K562 (cell line): Measurements from ENCODE around the gene SMARCA4. TPM values are rescaled to one million over a fixed set of nuclear protein-coding genes. Genes with fewer than 3 reads are reported as not detected.

ENCODE experiments used
- CCNT2 ChIP-seq: IDR thresholded peaks from 2 replicates; pipeline ENCODE4 v1.6.1; 2011; ENCODE audit warnings: borderline replicate concordance, low read depth, mild to moderate bottlenecking, moderate library complexity, mixed read lengths, low read length; ENCODE audit not compliant: insufficient read length; ENCODE audit errors: extremely low read depth
- CGGBP1 ChIP-seq: fragments of 250-450 bp; sonication (Bioruptor Pico); IDR thresholded peaks from 2 replicates; pipeline ENCODE4 v1.9.0; 2021; ENCODE audit warnings: mild to moderate bottlenecking
- CREB5 ChIP-seq: fragments of 250-450 bp; sonication (Bioruptor Pico); IDR thresholded peaks from 2 replicates; pipeline ENCODE4 v1.5.0; 2020; ENCODE audit warnings: mild to moderate bottlenecking
- CREM ChIP-seq: IDR thresholded peaks from 2 replicates; pipeline ENCODE4 v1.6.1; 2014; ENCODE audit warnings: antibody characterized with exemption, low read depth
- DIDO1 ChIP-seq: fragments of 450-650 bp; IDR thresholded peaks from 2 replicates; pipeline ENCODE4 v1.6.1; 2016; ENCODE audit warnings: low read depth, missing biosample characterization, missing genetic modification characterization
- JUNB ChIP-seq: fragments of 450-650 bp; formaldehyde crosslinking; conservative IDR thresholded peaks from 2 replicates; pipeline ENCODE4 v1.4.0; 2020; ENCODE audit warnings: mild to moderate bottlenecking
- MTA2 ChIP-seq: fragments of 450-650 bp; IDR thresholded peaks from 2 replicates; pipeline ENCODE4 v1.6.1; 2016; ENCODE audit warnings: low read depth
- NFE2 ChIP-seq: IDR thresholded peaks from 2 replicates; pipeline ENCODE4 v1.6.1; 2014; ENCODE audit warnings: antibody characterized with exemption, low read depth
- NFXL1 ChIP-seq: fragments of 450-650 bp; formaldehyde crosslinking; IDR thresholded peaks from 2 replicates; pipeline ENCODE4 v1.4.0; 2021; ENCODE audit warnings: mild to moderate bottlenecking
- RBFOX2 ChIP-seq: fragments of 200-400 bp; formaldehyde crosslinking; IDR thresholded peaks from 2 replicates; pipeline ENCODE4 v1.6.1; 2017; ENCODE audit warnings: low read depth, mild to moderate bottlenecking, low read length, moderate library complexity
- SMAD4 ChIP-seq: fragments of 250-450 bp; sonication (Bioruptor Pico); conservative IDR thresholded peaks from 2 replicates; pipeline ENCODE4 v1.8.0; 2021; ENCODE audit warnings: inconsistent platforms, mild to moderate bottlenecking, moderate library complexity
- SMARCE1 ChIP-seq: fragments of 450-650 bp; IDR thresholded peaks from 2 replicates; pipeline ENCODE4 v1.7.1; 2016; ENCODE audit warnings: mild to moderate bottlenecking
- SP1 ChIP-seq: sonication (generic); formaldehyde crosslinking; IDR thresholded peaks from 2 replicates; pipeline ENCODE4 v1.8.1; 2022; ENCODE audit warnings: mild to moderate bottlenecking, missing genetic modification reagents
- SPI1 ChIP-seq: IDR thresholded peaks from 2 replicates; pipeline ENCODE4 v1.6.1; 2011; ENCODE audit warnings: low read depth, low read length, control low read depth, borderline replicate concordance
- TAF1 ChIP-seq: IDR thresholded peaks from 2 replicates; pipeline ENCODE4 v1.6.1; 2011; ENCODE audit warnings: mild to moderate bottlenecking, low read length, moderate library complexity; ENCODE audit not compliant: insufficient read depth, control insufficient read depth, severe bottlenecking; ENCODE audit errors: extremely low read depth
- TCF7L2 ChIP-seq: fragments of 150-350 bp; IDR thresholded peaks from 2 replicates; pipeline ENCODE4 v1.6.1; 2016; ENCODE audit warnings: low read depth, mild to moderate bottlenecking, low read length, moderate library complexity
- TFAP4 ChIP-seq: sonication (generic); formaldehyde crosslinking; IDR thresholded peaks from 2 replicates; pipeline ENCODE4 v1.8.0; 2022; ENCODE audit warnings: missing genetic modification reagents, mild to moderate bottlenecking, moderate library complexity, borderline replicate concordance
- TOE1 ChIP-seq, 2 experiments: fragments of 450-650 bp in 1 of 2; sonication (generic) in 1 of 2; formaldehyde crosslinking in 1 of 2; IDR thresholded peaks; 2 replicates each; pipeline versions ENCODE4 v1.7.1 to v1.8.0; 2016 to 2022; ENCODE audit warnings: borderline replicate concordance in 2 of 2, mild to moderate bottlenecking in 2 of 2, antibody characterized with exemption in 1 of 2, inconsistent platforms in 1 of 2, low read depth in 1 of 2, missing genetic modification reagents in 1 of 2, moderate library complexity in 1 of 2
- ZNF583 ChIP-seq: fragments of 250-450 bp; sonication (Bioruptor Pico); IDR thresholded peaks from 2 replicates; pipeline ENCODE4 v1.4.0; 2020
- polyA plus RNA-seq, 8 experiments: library from polyadenylated mRNA; depleted of rRNA in 4 of 8; stranded (reverse) in 5 of 8; unstranded in 3 of 8; fragments of >200 nt; fragmentation: Nextera tagmentation in 2 of 8; fragmentation: Illumina TruSeq in 1 of 8; extraction: Ambion mirVana in 2 of 8; extraction: Trizol in 1 of 8; gene quantifications; 2 replicates each; pipeline versions ENCODE4 v1.2.1 to v1.2.3, GENCODE V29; 2011 to 2014; ENCODE audit warnings: inconsistent platforms in 1 of 8, missing spikeins in 1 of 8
- total RNA-seq, 7 experiments: library from RNA; depleted of rRNA in 6 of 7; stranded (reverse); fragments of >200 nt in 6 of 7; fragmentation: Illumina TruSeq in 2 of 7; extraction: Trizol in 2 of 7; gene quantifications; 2 replicates each; pipeline versions ENCODE4 v1.2.1 to v1.2.3, GENCODE V29; 2011 to 2021; ENCODE audit warnings: low replicate concordance in 1 of 7
- TF ChIP-seq, protein P1 (sequence below), 2 experiments: fragments of 450-650 bp; conservative IDR thresholded peaks; 2 replicates each; pipeline ENCODE4 v1.6.1; 2017; ENCODE audit warnings: mild to moderate bottlenecking in 2 of 2, moderate library complexity in 2 of 2

SMARCA4 gene
- total and polyA plus RNA-seq, 9 of the 15 experiments (the other 6 are each of a cell fraction or from before 2014, with no cell fraction given) = 19.3 to 207 (median 52.1) TPM

GRCh38 chr19:10960314-10961072 lies at the start of gene SMARCA4 (continued):
- peak; percentile 65 for TF ChIP-seq CCNT2
- peak; percentile 55 for TF ChIP-seq TFAP4 (CRISPR knock-in tag)
- TF ChIP-seq TOE1 (IDR thresholded peaks at IDR 0.05; ENCODE audit: borderline replicate concordance) = no peak
- TF ChIP-seq TOE1 (CRISPR knock-in tag; IDR thresholded peaks at IDR 0.05; ENCODE audit: borderline replicate concordance, low read depth) = 0 out of 2 replicates have a peak, but pooled peaks have one; percentile 38
- TF ChIP-seq SPI1 = peak; percentile 55; the same call in 1 of the 2 replicates
- TF ChIP-seq TAF1 = peak; percentile 63
- peak; percentile 96 for TF ChIP-seq RBFOX2
- TF ChIP-seq NFXL1 (CRISPR knock-in tag) = no peak
- TF ChIP-seq SMAD4 (CRISPR knock-in tag) = peak; percentile 89
- TF ChIP-seq CREM = peak; percentile 21; the same call in 1 of the 2 replicates
- TF ChIP-seq JUNB (CRISPR knock-in tag) = no peak
- TF ChIP-seq SMARCE1 = peak; percentile 42; the same call in 1 of the 2 replicates
- no peak for TF ChIP-seq TCF7L2
- TF ChIP-seq CREB5 = no peak
- no peak for TF ChIP-seq DIDO1 (tag)
- 0 out of 2 replicates have a peak, but pooled peaks have one; percentile 55 for TF ChIP-seq ZNF583 (CRISPR knock-in tag)
- TF ChIP-seq, protein P1, sequence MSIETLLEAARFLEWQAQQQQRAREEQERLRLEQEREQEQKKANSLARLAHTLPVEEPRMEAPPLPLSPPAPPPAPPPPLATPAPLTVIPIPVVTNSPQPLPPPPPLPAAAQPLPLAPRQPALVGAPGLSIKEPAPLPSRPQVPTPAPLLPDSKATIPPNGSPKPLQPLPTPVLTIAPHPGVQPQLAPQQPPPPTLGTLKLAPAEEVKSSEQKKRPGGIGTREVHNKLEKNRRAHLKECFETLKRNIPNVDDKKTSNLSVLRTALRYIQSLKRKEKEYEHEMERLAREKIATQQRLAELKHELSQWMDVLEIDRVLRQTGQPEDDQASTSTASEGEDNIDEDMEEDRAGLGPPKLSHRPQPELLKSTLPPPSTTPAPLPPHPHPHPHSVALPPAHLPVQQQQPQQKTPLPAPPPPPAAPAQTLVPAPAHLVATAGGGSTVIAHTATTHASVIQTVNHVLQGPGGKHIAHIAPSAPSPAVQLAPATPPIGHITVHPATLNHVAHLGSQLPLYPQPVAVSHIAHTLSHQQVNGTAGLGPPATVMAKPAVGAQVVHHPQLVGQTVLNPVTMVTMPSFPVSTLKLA (conservative IDR thresholded peaks at IDR 0.05) = peak in 1 of 2 experiments; percentile 64; a peak in 3 of 4 replicates
- TF ChIP-seq CGGBP1 (CRISPR knock-in tag) = peak; percentile 97
- TF ChIP-seq NFE2 = peak; percentile 1; the same call in 1 of the 2 replicates
- TF ChIP-seq SP1 = no peak
- no peak for TF ChIP-seq MTA2
